H54 (cell line): ENCODE data around the gene ARHGEF28.
A peak's percentile ranks its signal among the peaks of the same experiment; 100 is the strongest.

Experiments used
- DNase-seq: peaks from one replicate; pipeline ENCODE4 v3.0.0; 2011; ENCODE audit warnings: low spot score, mixed read lengths; ENCODE audit not compliant: insufficient read length
- FAIRE-seq: peaks from 3 replicates; lab custom pipeline; 2011; peaks lifted over from hg19 to GRCh38; lab: Jason Lieb, UNC
- POLR2A ChIP-seq: IDR thresholded peaks from 2 replicates; pipeline ENCODE4 v1.6.1; 2011; ENCODE audit warnings: low read depth, mild to moderate bottlenecking, low read length

Gene ARHGEF28

GRCh38 chr5:73605223-73606087 is 20.5 kb upstream of the ARHGEF28 start:
- TF ChIP-seq POLR2A: no peak
- DNase-seq: no peak
- FAIRE-seq: peak; percentile 96

DNA sequence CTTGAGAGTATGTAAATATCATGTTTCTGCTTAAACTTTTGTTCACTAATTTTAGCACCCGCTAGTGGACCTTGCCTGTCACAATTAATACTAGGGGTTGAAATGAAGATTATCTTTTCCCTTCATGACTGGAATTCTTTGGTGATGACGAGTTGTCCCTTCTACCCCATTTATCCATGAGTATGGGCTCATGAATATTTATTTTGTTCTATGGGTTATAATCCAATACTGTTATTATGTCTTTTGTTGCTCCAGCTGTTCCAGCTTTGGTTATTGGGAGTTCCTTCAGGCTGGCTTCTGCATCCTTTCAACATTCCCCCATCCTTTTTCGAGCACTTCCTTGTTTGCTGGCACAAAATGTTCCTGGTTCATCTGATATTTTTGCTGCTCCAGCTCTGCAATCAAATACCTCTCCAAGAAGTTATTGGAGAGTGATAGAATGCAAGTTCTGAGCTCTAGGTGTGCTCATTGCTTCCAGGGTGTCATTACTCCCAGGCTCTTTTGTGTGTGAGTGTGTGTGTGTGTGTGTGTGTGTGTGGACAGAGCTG is 19.7 kb upstream of the ARHGEF28 start:
- peak; percentile 33 for FAIRE-seq
- no peak for TF ChIP-seq POLR2A
- no peak for DNase-seq

DNA sequence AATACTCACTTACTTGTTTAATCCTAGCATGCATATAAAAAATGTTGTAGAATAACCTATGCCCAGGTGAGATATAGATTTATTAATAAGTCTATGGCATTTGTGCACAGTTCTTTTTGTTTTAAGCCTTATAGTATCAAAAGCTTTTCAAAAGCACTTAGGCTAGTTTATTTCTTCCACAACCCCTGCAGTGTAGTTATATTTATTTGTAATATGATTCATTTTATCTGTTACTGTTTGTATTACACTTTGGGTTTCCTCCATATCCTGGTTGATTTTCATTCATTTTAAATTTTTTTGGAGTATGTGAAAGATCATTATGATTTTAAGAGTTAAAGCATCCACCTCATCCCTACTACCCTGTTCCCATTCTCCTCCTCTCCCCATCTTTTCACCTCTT is 18.8 kb upstream of the ARHGEF28 start:
- no peak for FAIRE-seq
- no peak for DNase-seq
- no peak for TF ChIP-seq POLR2A

GRCh38 chr5:73612799-73613198 is 13.2 kb upstream of the ARHGEF28 start:
- FAIRE-seq (no peak), DNase-seq (no peak)
- TF ChIP-seq POLR2A: no peak

DNA sequence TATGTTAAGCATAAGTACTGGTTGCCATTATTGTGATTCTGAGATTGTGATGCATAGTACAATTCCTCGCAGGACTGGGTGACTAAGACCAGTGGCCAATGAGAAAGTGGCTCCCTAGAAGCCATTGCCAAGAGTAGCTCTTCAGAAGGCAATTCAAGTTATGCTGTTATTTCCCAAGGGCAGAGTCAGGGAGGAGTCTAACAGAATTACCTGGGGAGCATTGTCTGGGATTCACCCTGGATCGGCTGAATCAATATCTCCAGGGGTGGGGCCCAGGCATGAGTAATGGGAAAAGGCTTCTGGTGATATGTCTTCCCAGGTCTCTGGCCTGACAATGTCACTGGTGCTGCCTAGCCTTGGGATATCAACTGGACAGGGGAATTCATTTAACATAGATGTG is 10.9 kb upstream of the ARHGEF28 start:
- no peak for DNase-seq
- no peak for TF ChIP-seq POLR2A
- no peak for FAIRE-seq

GRCh38 chr5:73615947-73616346 is 10.0 kb upstream of the ARHGEF28 start:
- DNase-seq (no peak), FAIRE-seq (no peak)
- TF ChIP-seq POLR2A: no peak

- FAIRE-seq: peak; percentile 71
- no peak for TF ChIP-seq POLR2A
- DNase-seq: no peak
These were observed 8.3 kb upstream of the ARHGEF28 start for GRCh38 chr5:73617510-73618279.

DNA sequence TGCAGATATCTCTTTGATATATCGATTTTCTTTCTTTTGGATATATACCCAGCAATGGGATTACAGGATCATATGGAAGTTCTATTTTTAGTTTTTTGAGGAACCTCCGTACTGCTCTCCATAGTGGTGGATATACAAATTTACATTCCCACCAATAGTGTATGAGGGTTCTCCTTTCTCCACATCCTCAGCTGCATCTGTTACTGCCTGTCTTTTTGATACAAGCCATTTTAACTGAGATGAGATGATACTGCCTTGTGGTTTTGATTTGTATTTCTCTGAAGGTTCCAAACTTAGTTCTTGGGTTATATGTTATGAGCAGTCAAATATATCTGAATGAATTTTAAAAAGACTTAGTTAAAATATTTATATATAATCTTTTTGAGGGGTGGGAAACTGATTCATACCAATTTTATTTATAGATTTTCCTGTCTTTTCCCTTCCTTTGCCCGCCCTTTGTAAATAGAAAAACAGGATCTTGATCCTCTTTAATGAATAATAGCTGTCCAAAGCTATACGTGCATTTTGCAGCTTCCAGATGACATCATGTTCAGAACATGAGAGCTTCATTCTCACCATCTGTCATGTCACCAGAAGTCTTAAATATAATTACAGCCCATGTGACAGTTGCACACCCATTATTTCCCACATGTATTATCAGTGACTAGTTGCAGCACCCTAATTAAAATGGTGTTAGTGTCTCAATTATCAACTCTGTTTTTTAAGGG is 6.2 kb upstream of the ARHGEF28 start:
- FAIRE-seq (no peak), DNase-seq (no peak)
- no peak for TF ChIP-seq POLR2A

- no peak for TF ChIP-seq POLR2A
- DNase-seq (no peak), FAIRE-seq (no peak)
These were observed 5.7 kb upstream of the ARHGEF28 start for GRCh38 chr5:73620334-73620687.

- DNase-seq: no peak
- no peak for TF ChIP-seq POLR2A
- no peak for FAIRE-seq
These were observed 2.9 kb upstream of the ARHGEF28 start for GRCh38 chr5:73623060-73623459.

DNA sequence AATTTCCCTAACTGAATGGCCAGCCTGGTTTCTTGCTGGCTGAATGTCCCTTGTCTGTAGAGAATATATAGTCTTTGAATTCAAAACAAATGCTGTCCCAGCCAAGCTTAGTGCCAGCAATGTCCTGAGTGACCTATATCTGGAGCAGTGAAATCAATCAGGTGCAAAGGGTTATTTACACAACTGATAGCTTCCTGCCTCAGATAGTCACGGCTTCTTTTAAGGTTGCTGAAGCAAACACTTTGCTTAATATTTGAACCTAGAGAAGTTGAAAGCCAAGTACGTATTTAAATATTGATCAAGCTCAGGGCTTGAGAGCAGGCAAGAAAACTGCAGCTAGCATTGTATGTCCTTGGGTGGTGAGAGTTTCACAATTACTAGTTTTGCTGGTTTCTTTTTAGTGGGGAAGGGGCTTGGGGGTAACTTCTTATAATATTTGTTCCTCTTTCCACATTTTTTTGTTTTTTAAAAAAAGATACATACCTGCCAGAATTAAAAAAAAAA is 2.0 kb upstream of the ARHGEF28 start:
- DNase-seq (no peak), FAIRE-seq (no peak)
- TF ChIP-seq POLR2A: no peak

- FAIRE-seq: no peak
- DNase-seq: no peak
- no peak for TF ChIP-seq POLR2A
These were observed 1.1 kb upstream of the ARHGEF28 start for GRCh38 chr5:73624888-73625287.

DNA sequence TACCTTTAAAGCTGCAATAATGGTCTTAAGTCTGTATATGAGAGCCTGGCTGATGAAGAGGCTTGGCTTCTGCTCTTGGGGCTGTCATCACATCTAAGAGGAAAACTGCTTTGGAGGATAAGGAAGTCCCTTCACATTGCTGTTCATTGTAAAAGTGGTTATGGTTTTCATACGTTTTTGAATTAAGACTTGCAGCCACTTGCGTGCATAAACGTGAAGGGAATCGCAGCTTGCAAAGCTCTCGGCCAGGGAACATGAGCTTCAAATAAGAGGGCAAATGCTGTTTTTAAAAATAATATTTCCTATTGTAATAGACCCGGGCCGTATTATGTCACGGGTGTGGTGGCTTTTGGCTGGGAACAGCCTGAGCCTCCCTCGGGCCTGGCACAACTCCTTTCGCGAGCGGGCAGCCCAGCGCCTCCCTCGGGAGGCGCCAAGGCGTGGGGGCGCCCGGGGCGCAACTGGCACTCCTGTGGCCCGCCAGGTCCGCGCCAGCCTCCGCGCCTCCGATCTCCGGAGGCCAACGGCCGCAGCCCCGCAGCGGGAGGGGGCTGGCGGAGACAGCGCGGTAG is 538 bp upstream of the ARHGEF28 start:
- TF ChIP-seq POLR2A: no peak
- FAIRE-seq (no peak), DNase-seq (no peak)

GRCh38 chr5:73626814-73627313 is 868 bp downstream of the ARHGEF28 start:
- TF ChIP-seq POLR2A: no peak

More at GRCh38 chr5:73626814-73627313, 868 bp downstream of the ARHGEF28 start:
- FAIRE-seq (no peak), DNase-seq (no peak)
